DMS53 (cell line): ENCODE data around the gene ATPAF1.

Experiments used
- DNase-seq: peaks from one replicate; lab custom pipeline; 2025; lab: John Stamatoyannopoulos, UW

The ATPAF1 gene

DNA sequence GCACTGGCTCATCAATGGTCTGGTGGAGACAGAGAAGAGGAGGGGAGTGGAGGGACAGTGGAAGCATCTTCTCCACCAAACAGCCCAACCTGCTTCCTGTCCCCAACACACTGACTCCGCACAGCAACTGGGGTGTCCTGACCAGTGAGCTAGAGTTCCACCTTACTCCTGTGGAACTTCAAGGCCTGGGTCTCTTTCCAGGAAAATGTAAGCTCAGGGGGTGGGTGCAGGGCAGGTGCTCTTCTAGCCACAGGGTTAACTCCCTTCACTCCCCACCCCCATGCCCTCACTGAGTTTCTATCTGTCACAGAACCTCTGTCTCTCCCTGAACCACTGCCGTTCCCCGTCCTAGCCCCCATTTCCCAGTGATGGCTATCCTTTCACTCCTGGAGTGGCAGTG is 52.4 kb downstream of the ATPAF1 start:
- DNase-seq = no peak

DNA sequence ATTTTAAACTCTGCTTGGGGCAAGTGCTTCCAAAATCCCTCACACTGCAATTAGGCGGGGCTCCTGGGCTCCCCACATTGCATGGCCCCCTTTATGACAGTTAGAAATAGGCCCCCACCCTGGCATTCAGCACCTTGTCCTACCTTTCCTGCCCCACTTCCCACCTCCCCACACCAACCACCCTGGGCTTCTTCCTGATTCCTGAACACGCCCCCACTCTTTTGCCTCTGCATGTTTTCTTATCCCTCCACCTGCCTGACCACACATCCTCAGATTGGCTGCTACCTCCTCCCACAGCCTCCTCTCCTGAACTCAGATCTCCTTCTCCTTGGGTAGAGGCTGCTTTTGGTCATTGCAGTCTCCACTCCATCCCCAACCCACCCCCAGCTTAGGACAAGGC is 53.1 kb downstream of the ATPAF1 start:
- DNase-seq = no peak

DNA sequence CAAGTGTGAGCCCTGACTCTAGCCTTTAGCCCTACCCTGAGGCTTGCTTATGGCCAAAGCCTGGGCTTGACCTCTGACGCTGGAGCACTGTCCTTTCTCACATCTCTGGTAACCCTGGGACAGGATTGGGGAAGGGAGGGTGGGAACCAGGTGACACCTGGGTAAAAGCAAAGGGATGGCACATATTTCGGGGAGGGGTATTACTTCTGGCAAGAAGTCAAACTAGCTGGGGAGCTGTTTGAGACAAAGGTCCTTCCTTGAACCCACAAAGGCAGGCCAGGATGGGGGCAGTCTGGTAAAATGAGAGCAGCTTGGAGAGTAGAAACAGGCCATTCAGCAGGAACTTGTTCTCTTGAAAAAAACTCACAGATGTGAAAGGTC is 53.6 kb downstream of the ATPAF1 start:
- no peak for DNase-seq

DNA sequence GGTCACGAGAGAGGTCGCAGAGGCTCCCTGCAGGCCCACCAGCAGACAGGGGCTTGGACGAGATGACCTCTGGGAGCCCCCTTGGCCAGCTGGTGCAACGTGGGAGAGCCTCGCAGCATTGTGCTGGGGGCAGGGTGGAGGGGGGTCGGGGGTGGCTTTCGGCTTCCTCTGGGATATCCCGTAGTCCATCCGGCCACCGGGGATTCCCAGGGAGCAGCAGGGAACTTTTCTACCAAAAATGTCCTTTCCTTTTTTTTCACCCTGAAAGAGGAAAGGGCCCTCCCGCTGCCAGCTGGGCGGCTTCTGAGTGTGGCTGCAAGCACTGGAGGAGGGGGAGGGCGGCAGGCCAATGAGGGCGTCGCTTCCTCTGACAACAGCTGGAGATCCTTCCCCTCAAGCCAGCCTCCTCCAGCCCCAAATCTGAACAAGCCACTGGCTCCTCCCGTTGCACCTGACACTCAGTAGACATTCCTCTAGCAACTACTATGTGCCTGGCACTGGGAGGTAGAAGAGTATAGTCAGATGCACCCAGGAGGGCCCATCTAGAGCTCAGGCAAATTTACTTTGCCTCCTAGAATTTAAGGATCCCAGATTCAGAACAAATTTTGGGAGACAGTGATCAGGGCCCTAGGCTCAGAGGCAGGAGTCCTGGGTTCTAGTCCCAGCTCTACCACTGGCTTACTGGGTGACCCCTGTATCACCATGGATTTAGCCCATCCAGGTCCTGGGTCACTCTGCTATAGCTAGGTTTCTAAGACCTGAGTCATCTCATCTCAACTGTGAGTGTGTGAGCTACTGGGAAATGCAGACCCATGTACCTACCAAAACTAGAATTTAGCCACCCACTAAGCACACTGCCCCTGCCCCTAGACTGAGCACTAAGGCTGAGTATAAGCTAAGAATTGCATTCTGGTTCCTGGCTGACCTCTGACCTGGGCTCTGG is 54.2 kb downstream of the ATPAF1 start:
- DNase-seq = no peak

DNA sequence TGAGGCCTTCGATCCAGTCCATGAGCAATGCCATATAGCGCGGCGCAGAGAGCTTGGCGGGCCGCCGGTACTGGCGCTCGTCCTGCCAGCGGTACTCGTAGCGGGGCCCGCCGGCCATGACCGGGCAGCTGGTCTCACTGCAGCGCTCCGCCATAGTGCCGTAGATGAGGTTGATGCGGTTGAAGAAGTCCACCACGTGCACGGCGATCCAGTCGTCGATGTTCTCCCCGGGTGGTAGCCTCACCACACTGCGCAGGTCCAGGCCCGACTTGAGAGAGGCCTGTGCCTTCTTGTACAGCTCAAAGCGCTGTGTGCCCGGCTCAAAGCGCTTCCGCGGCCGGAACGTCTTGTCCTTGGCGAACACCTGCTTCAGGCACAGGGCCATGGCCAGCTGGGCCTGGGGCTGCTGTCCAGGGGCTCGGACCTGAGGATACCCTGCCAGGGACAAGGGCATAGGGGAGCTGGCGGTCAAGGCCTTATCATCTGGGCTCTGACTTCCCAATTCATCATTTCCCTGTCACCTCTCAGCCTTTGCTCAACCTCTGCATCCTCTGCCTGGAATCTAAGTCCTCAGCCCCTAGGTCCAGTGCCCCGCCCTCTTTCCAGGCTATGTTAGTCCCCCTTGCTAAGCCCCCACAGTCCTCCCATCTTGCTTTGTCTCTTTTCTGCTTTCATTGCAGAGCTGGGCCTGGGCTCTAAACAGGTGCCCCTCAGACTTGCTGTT is 55.1 kb downstream of the ATPAF1 start:
- no peak for DNase-seq

DNA sequence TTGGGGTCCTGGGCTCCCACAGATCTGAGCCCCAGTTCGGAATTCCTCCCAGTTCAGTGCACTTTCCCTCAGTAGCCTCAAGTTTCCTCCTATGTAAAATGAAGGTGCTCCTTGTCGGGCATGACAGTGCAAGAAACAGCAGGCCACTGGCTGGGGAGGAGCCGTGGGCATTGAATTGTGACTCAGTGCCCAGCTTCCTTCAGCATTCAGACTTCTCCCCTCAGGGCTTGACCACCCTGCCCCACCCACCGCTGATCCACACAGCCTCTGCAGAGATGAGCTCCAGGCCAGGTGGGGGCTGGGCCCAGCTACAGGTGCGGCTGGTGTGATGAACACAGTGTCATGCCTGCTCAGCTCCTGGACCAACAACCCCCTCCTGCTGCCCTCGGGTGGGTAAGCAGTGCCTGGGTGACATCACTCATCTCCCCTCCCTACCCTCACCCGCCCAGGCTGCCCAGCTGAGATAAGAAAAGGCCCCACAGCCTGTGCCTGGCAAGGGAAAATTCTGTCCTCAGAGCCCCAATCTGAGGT is 56.4 kb downstream of the ATPAF1 start:
- DNase-seq = no peak

DNA sequence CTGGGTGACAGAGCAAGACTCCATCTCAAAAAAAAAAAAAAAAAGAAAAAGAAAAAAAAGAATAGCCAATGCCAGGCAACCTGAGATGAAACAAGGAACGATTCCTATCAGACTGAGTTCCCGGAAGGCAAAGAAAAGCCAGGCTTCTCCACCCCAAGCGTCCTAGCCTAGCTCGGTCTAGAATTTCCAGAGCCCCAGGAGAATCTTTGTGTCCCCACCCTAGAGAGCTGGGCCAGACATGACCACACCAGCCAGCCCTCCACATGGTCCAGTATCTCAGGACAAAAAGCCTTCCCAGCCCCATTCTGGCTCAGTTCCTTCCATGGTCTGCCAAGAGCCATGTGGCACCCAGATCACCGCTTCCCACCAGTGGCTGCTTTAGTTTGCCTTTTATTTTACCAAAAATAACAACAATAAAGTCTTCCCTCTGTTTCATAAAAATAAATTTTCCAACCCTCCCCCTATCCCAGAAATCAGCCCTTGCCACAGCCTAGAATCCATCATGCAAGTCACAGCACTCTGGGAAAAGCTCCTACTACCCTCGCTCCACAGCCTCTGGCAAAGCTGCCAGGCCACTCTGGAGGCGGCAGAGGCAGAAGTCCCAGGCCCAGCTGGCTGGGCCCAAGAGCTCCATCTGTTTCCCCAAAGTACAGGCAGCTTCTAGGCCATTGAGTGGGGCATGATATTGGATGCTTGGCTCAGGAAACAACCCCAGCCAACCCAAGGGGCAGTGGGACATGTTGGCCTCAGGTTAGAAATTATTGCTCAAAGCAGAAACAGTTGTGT is 60.6 kb downstream of the ATPAF1 start:
- DNase-seq = no peak

DNA sequence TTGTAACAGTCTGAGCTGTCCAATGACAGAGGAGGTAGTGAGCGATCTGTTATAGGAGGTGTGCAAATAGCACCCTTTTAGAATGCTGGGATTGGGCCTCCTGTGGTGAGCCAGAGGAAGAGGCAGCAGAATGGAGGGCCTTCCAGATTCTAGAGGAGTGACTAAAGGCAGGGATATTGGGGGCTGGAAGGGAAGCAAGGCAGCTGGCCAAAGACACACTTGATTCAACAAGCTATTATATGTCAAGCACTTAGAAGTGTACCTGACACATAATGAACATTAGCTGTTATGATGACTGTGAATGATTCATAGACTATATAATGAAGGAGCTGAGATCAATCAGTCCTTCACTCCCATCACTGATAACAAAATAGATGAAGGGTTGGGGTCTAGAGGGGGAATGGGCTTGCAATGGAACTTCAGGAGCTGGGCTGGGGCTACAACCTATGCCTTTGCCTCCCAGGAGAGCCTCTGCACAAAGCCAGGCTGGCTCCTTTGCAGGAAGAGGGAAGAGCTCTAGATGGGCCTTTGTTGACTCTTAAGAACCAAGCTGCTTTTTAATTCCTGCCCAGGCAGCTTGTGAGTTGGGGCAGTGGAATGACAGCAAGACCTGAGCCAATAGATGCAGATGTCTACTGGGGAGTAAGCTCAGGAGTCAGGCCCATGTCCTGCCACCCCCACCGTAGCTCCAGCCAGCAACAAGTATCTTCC is 61.8 kb downstream of the ATPAF1 start:
- DNase-seq = peak; percentile 95

DNA sequence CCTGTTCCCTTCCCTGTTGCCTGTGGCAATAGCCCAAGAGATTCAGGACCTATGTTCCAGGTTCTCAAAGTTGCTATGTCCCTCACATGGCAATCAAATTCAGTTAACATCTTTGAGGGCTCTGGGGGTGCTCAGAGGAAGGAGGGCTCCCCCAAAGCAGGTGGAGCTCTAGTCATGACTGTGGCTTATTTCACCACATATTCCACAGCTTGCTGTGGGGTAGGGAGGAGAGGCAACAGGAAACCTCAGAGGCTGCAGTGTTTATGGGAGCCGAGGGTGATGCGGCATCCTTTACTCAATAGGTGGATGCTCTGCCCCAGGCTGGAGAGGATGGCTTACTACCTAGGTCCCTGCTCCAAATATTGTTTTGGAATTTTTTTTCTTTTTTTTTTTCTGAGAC is 62.9 kb downstream of the ATPAF1 start:
- DNase-seq = no peak

DNA sequence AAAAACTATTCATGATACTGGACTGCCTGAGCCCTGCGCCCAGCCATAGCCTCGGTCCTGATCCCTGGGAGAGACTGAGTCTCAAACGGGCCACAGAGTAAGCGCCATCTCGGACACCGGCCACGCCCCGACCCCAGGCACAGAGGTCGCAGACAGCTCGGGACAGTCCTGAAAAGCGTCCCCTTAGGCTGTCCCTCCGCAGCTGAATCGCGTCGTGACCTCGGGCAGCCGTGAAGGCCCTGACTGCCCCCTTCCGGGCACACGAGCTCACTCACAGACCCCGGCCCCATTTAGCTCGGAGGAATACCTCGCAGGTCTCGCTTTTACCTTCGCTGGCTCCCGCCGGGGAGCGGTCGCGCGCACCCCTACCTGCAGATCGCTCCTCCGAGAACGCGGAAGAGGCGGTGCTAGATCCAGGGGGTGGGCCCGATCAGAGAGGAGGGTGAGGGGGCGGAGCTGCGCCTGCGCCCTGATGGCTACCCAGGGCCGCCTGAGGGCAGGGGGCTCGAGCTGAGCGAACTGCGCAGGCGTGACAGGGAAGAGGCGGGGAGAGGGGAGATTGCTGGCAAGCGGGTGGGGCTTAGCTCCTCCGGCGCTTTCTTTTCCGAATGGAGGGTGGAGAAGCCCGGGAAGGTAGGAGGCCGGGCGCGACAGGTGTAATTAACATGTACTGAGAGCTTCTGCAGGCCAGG is 64.2 kb downstream of the ATPAF1 start, which contains the start of gene MKNK1:
TSS of gene MKNK1 (minus strand) at position 411 of the 692 bp plus-strand sequence. CDS start 20,941 bp downstream, outside the sequence.
- DNase-seq = peak; percentile 99

DNA sequence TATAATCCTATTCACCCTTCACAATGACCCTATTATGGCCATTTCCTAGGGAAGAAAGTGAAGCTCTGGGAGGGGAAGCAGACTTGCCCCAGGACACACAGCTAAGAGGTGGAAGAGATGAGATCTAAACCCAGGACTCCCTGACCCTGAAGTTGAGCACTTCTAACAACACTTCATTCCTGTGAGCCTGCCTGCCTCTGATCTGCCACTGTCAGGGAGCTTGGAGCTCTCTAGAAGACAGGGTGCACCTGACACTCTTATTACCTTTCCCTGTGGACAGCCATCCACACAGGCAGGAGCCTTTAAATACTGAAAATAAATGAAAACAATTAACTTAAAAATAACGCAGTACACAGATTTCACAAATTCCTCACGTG is 64.7 kb downstream of the ATPAF1 start:
- peak; percentile 63 for DNase-seq

DNA sequence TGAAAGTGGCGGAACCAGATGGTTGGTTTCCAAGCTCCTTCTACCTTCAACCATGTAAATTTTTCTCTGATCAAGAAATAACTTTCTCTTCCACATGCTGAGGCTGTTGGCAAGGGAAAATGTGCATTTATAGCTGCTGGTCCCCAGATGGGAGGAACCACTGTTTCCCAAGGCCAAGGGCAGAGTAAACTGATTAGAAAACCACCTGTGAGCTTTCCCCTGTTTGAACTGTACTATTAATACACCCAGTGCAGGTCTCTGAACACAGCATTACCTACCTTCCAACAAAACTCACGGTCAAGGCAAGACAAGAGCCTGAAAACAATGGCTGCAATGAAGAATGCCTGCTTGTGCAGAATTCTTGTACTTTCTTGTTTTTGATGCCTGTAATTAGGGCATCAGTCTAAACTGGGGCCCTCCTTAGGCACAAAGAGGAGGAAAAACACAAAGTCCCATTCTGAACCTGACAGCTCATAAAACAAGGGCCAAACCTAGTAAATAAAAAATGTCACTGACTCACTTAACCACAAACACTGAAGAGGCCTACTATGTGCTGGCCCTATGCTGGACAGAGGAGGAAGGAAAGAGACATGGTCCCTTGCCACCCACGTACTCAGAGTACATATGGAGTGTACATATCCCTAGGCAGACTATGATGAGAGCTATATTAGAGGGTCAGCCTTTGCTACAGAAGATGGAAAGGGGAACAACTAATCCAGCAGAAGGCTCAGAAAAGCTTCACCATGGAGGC is 66.7 kb downstream of the ATPAF1 start:
- no peak for DNase-seq

DNA sequence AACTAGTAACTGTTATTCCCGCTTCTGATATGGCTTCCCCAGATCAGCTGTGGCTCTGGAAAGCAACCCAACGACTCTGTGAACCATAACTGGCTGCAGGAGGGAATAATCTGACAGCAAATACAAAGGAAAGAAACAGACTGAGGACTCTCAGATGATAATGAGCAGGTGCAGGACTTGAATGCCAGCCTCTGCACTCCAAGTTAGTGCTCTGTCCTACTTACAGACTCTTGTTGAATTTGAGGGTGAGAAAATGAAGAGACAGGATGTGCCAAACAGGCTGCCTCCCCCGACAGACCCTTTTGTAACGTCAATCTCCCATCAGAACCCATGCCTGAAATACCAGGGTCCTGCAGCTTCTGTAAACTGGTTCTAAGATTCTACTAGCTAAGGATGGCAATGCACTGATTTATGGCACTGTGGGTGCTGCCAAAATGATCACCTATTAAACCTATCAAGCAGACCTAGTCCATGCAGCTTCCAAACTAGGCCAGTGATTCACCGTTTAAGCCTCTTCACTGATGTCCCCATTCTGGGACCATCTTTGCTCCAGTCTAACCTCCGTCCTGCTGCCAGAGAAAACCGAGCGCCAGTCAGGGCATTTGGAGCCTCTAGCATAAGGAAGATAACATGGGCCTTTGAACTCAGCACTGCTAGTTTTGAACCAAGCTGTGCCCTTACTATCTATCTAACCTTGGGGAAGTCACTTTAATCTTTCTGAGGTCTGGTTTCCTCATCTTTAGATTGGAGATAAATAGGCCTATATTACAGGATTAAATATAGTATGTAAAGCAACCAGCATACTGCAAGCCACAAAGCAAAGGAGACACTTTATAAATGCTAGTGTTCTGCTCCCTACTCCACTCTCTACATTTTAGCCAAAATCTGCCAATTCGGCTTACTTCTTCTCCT is 68.8 kb downstream of the ATPAF1 start:
- DNase-seq = no peak

DNA sequence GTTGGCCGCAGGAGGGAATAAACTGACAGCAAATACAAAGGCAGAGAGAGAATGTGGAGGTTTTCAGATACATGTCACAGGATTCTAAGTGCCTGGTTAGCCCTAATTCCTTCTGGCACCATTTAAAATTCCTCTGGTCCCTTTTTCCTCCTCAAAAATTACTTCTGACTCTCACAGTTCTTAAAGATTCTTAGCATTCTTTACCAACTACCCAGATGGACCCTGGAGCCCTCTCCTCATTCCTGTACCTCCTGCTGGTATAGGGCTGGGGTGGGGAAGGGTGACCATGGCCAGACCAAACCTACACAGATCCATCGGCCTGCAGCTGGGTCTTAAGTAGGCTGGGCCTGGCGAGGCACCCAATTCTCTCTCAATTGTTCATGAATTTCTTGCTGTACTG is 71.3 kb downstream of the ATPAF1 start:
- DNase-seq = no peak

DNA sequence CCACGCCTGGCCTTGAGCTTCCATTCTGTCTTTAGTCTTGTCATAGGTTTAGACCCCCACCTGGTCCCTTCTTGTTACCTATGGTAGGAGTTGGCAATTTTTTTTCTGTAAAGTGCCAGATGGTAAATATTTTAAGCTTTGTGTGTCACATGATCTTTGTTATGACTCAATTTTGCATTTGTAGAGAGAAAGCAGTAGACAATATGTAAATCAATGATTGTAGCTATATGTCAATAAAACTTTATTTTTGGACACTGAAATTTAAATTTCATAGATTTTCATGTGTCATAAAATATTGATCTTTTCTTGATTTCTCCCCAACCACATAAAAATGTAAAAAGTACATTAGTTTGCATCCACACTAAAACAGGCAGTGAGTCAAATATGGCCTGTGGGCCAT is 72.1 kb downstream of the ATPAF1 start:
- DNase-seq = no peak

DNA sequence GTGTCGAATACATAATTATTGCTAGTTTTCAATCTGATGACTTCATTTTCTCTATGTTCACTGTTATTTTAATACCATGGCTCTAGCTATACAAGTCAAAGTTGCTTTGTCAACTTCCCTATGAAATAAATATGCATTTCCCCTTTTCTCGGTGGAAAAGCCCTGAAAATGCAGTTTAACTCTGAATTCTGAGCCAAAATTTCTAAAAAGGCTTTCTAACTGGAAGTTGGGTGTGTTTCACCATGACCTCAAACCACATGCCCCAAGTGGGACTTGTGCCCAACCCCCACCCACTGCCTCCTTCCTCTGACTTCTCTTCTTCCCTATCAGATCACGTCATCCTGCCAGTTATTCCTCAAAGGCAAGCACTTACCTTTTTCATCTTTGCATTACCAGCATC is 73.0 kb downstream of the ATPAF1 start:
- DNase-seq = no peak

DNA sequence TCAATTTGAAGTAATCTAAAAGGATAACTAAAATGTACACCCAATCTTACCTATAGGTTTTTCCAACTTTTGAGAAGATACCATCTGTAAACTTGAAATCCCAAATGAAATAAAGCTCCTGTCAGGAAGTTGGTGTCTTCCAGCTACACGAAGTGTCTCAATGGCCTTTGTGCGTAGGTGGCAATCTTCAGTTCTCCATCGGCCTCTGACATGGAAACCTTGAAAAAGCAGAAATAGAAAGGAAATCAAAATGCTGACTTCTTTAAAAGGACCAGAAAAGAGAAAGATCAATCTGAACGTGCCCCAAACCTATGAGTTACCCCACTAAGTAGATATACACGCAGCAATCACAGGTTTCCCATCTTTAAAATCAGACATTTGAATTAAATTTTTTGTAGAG is 74.1 kb downstream of the ATPAF1 start:
- DNase-seq = no peak

DNA sequence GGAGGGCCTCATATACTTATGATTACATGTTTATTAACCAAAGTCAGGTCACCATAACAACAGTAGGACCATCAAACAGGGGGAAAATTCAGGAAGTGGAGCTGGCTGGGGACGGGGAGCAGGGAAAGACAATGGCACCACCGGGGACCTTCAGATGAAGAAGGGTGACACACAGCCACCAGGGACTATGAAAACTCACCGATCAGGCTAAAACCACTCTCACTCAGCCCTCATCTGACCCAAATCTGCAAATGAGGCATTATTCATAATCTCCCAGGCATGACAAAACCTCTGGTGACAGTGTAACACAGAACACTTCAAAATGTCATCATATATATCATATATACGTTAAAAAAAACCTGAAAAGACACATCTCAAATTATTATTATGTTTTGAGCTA is 75.3 kb downstream of the ATPAF1 start:
- DNase-seq = no peak

DNA sequence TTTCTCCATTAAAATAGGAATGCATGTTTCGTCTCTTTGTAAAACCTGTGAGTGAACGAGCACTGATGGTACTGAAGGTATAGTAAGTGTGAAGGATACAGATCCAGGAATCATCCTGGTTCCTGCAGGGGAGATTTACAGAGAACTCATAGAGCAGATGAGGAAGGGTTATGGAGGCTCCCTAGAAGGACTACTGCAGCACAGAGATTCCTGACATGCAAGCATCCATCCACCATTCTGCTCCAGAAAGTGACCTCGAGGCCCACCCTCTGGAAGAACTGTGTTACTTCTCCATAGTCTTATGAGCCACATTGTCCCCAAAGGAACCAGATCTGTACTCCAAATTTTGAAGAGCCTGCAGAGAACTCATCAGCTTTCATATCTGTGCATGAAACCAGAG is 78.6 kb downstream of the ATPAF1 start:
- no peak for DNase-seq
